ENCODE results near the gene PPM1J.

DNA sequence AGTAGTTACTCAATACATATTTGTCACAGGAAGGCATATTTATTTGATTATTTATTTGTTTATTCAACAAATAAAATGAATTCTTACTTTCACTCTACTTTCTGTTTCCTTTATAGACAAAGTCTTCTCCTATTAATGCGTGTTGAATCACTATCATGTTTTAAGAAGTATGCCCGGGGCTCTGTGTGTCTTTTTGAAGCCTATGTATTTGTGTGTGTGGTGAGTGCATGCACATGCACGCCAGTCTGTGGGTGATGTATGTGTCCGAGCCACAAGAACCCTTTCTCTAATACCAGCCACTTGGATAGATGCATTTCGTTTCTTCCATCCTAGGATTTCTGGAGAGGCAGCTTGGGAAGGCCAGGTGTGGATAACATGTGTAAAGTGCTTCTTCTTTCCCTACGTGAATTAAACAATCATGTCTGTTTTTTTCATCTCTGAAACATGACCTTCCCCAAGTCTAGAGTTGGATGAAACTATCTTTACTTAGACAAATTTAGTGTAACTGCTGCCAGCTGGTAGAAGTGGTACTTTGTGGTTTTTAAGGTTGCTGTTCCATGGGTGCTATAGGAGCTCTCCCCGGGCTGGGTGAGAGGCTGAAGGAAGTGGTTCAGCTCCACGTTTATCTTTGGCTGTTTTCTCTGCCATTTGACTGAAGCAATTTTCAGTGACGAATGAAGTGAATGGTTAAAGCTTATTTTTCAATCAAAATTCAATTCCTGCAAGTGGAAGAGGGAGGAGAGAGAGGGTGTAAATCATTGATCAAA is 46.8 kb upstream of the PPM1J start:
- TF ChIP-seq EP300 (IDR thresholded peaks at IDR 0.05): no peak
- TF ChIP-seq, protein P1, sequence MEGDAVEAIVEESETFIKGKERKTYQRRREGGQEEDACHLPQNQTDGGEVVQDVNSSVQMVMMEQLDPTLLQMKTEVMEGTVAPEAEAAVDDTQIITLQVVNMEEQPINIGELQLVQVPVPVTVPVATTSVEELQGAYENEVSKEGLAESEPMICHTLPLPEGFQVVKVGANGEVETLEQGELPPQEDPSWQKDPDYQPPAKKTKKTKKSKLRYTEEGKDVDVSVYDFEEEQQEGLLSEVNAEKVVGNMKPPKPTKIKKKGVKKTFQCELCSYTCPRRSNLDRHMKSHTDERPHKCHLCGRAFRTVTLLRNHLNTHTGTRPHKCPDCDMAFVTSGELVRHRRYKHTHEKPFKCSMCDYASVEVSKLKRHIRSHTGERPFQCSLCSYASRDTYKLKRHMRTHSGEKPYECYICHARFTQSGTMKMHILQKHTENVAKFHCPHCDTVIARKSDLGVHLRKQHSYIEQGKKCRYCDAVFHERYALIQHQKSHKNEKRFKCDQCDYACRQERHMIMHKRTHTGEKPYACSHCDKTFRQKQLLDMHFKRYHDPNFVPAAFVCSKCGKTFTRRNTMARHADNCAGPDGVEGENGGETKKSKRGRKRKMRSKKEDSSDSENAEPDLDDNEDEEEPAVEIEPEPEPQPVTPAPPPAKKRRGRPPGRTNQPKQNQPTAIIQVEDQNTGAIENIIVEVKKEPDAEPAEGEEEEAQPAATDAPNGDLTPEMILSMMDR (IDR thresholded peaks at IDR 0.05): no peak
- TF ChIP-seq POLR2A (IDR thresholded peaks at IDR 0.05): no peak
